ENCODE data around the gene THSD7B.

Gene THSD7B

GRCh38 chr2:137187216-137187615 lies 421.9 kb downstream of the THSD7B start:
- H3K27me3 ChIP-seq (ENCODE audit: insufficient read depth, low read depth): no peaks in the 10 kb centered on the region
- no peak overlapping the region for H3K9ac ChIP-seq
- H4K20me1 ChIP-seq (ENCODE audit: insufficient read depth): no peaks in the 10 kb centered on the region
- H3K27ac ChIP-seq: no peak overlapping the region
- no peak overlapping the region for H3K4me2 ChIP-seq
- H3K36me3 ChIP-seq (ENCODE audit: insufficient read depth): no peaks in the 10 kb centered on the region
- H3K4me1 ChIP-seq (ENCODE audit: low read depth, poor library complexity, severe bottlenecking): no peaks in the 10 kb centered on the region
- no peaks in the 10 kb centered on the region for H3K79me2 ChIP-seq (ENCODE audit: insufficient read depth, low read depth)
- H3K4me3 ChIP-seq (IDR thresholded peaks at IDR 0.05; ENCODE audit: insufficient read depth, low read depth, low read length): no peak overlapping the region
- TF ChIP-seq CTCF (conservative IDR thresholded peaks at IDR 0.05; ENCODE audit: low read depth, low read length): no peak
- no peak overlapping the region for H2AFZ ChIP-seq (ENCODE audit: low read depth)

- Histone ChIP-seq H4K20me1 (ENCODE audit: insufficient read depth) (no peaks in the 10 kb centered on the region), H2AFZ (ENCODE audit: low read depth) (no peak overlapping the region), H3K79me2 (ENCODE audit: insufficient read depth, low read depth) (no peaks in the 10 kb centered on the region), H3K27ac (no peak overlapping the region), H3K36me3 (ENCODE audit: insufficient read depth) (no peaks in the 10 kb centered on the region), H3K4me3 (IDR thresholded peaks at IDR 0.05; ENCODE audit: insufficient read depth, low read depth, low read length) (no peak overlapping the region), H3K27me3 (ENCODE audit: insufficient read depth, low read depth) (no peaks in the 10 kb centered on the region), H3K4me2 (no peak overlapping the region), H3K9ac (no peak overlapping the region), H3K4me1 (ENCODE audit: low read depth, poor library complexity, severe bottlenecking) (no peaks in the 10 kb centered on the region)
- no peak for TF ChIP-seq CTCF (conservative IDR thresholded peaks at IDR 0.05; ENCODE audit: low read depth, low read length)
Observed at GRCh38 chr2:137190411-137191195, 425.3 kb downstream of the THSD7B start.

- H3K4me1 ChIP-seq (ENCODE audit: low read depth, poor library complexity, severe bottlenecking): no peaks in the 10 kb centered on the region
- H3K27ac ChIP-seq: no peak overlapping the region
- H3K4me3 ChIP-seq (IDR thresholded peaks at IDR 0.05; ENCODE audit: insufficient read depth, low read depth, low read length): no peak overlapping the region
- H2AFZ ChIP-seq (ENCODE audit: low read depth): no peak overlapping the region
- no peak overlapping the region for H3K9ac ChIP-seq
- H3K36me3 ChIP-seq (ENCODE audit: insufficient read depth): no peaks in the 10 kb centered on the region
- no peaks in the 10 kb centered on the region for H3K27me3 ChIP-seq (ENCODE audit: insufficient read depth, low read depth)
- H4K20me1 ChIP-seq (ENCODE audit: insufficient read depth): no peaks in the 10 kb centered on the region
- no peak for TF ChIP-seq CTCF (conservative IDR thresholded peaks at IDR 0.05; ENCODE audit: low read depth, low read length)
- H3K79me2 ChIP-seq (ENCODE audit: insufficient read depth, low read depth): no peaks in the 10 kb centered on the region
- no peak overlapping the region for H3K4me2 ChIP-seq
Observed at GRCh38 chr2:137192366-137193310, 427.3 kb downstream of the THSD7B start.

- Histone ChIP-seq H3K4me1 (ENCODE audit: low read depth, poor library complexity, severe bottlenecking) (no peaks in the 10 kb centered on the region), H4K20me1 (ENCODE audit: insufficient read depth) (no peaks in the 10 kb centered on the region), H3K4me2 (no peak overlapping the region), H3K79me2 (ENCODE audit: insufficient read depth, low read depth) (no peaks in the 10 kb centered on the region), H3K4me3 (IDR thresholded peaks at IDR 0.05; ENCODE audit: insufficient read depth, low read depth, low read length) (no peak overlapping the region), H3K27me3 (ENCODE audit: insufficient read depth, low read depth) (no peaks in the 10 kb centered on the region), H3K9ac (no peak overlapping the region), H3K36me3 (ENCODE audit: insufficient read depth) (no peaks in the 10 kb centered on the region), H2AFZ (ENCODE audit: low read depth) (no peak overlapping the region), H3K27ac (no peak overlapping the region)
- no peak for TF ChIP-seq CTCF (conservative IDR thresholded peaks at IDR 0.05; ENCODE audit: low read depth, low read length)
Observed at GRCh38 chr2:137193401-137193800, 428.1 kb downstream of the THSD7B start.

Data from KMS-11 (cell line).